Activated B cell treated with CpG ODN at 0.5 μM for 24 hours (primary cell): ENCODE data around the gene DNHD1. TPM values are rescaled to one million over a fixed set of nuclear protein-coding genes. Genes with fewer than 3 reads are reported as not detected.

ENCODE experiments used
- ATAC-seq: fragments of 200-7000 bp; cut with Tn5 transposase; one replicate; pipeline ENCODE4 v1.10.0; 2021; ENCODE audit warnings: low read depth, mild to moderate bottlenecking, moderate library complexity
- CTCF ChIA-PET: fragments of 350-600 bp; sonication (Branson Sonifier 250); formaldehyde crosslinking; loops from one replicate; lab custom pipeline; 2021; ENCODE audit warnings: antibody characterized with exemption; lab: Charles Lee
- POLR2A ChIA-PET: fragments of 350-600 bp; sonication (Branson Sonifier 250); formaldehyde crosslinking; loops from one replicate; lab custom pipeline; 2021; ENCODE audit warnings: antibody characterized with exemption; lab: Charles Lee
- DNase-seq: peaks from one replicate; pipeline ENCODE4 v3.0.0; 2022
- H3K27ac Mint-ChIP-seq: one replicate; pipeline ENCODE4 v1.8.0; 2020; ENCODE audit warnings: mixed read lengths
- H3K27me3 Mint-ChIP-seq: one replicate; pipeline ENCODE4 v1.8.0; 2021; ENCODE audit warnings: mixed read lengths
- H3K36me3 Mint-ChIP-seq: one replicate; pipeline ENCODE4 v1.8.0; 2021; ENCODE audit warnings: low read depth, mixed read lengths
- H3K4me1 Mint-ChIP-seq: one replicate; pipeline ENCODE4 v1.8.0; 2021; ENCODE audit warnings: mixed read lengths
- H3K4me3 Mint-ChIP-seq: one replicate; pipeline ENCODE4 v1.8.0; 2020; ENCODE audit warnings: mild to moderate bottlenecking, mixed read lengths
- H3K9me3 Mint-ChIP-seq: one replicate; pipeline ENCODE4 v1.8.0; 2020; ENCODE audit warnings: mixed read lengths
- CTCF ChIP-seq: fragments of 200-600 bp; IDR thresholded peaks from one replicate; pipeline ENCODE4 v1.8.0; 2022; ENCODE audit warnings: antibody characterized with exemption, mild to moderate bottlenecking
- intact Hi-C: fragments of 100-400 bp; cut with micrococcal nuclease; formaldehyde crosslinking; loops from one replicate; pipeline ENCODE4 v1.15.1; 2024
- total RNA-seq: library from RNA; stranded (reverse); gene quantifications from 2 replicates; pipeline ENCODE4 v1.2.3, GENCODE V29; 2022

The DNHD1 gene
- total RNA-seq, 1 donor from 2014 or later: 42.6 TPM

- Mint-ChIP-seq H3K27me3 (no peaks in the 10 kb centered on the region), H3K4me3 (no peak overlapping the region), H3K9me3 (no peaks in the 10 kb centered on the region), H3K27ac (no peak overlapping the region), H3K4me1 (peaks cover 10% of the 10 kb centered on the region), H3K36me3 (peaks cover 40% of the 10 kb centered on the region)
- ChIA-PET POLR2A (no interaction called here), CTCF (no interaction called here)
- TF ChIP-seq CTCF: no peak
- ATAC-seq (no peak), DNase-seq (no peak)
- intact Hi-C loops: no loop called here
Observed at GRCh38 chr11:6523253-6523652, 26.2 kb downstream of the DNHD1 start.

GRCh38 chr11:6526411-6527135 lies 29.5 kb downstream of the DNHD1 start:
- Mint-ChIP-seq H3K4me3 (no peak overlapping the region), H3K27me3 (no peaks in the 10 kb centered on the region), H3K36me3 (peaks cover 18% of the 10 kb centered on the region), H3K9me3 (no peaks in the 10 kb centered on the region), H3K27ac (no peak overlapping the region), H3K4me1 (peaks cover 10% of the 10 kb centered on the region)
- ChIA-PET POLR2A (interaction anchor here (0.5 kb wide), 1 partner anchor 76 kb away, joined by 5 read pairs; no protein-coding TSS in a partner anchor), CTCF (interaction anchor here (1.4 kb wide), 1 partner anchor 220 kb away, joined by 3 read pairs; no protein-coding TSS in a partner anchor)
- no peak for ATAC-seq
- DNase-seq: no peak
- intact Hi-C loops: no loop called here
- no peak for TF ChIP-seq CTCF

- DNase-seq (no peak), ATAC-seq (no peak)
- CTCF ChIA-PET: interaction anchor here (1.1 to 5.5 kb wide), 6 partner anchors 89 to 225 kb away, joined by 3 to 53 read pairs (median 24); partner anchors contain the start of genes MRPL17 and TPP1
- Mint-ChIP-seq H3K4me3 (no peak overlapping the region), H3K36me3 (peaks cover 25% of the 10 kb centered on the region), H3K9me3 (no peaks in the 10 kb centered on the region), H3K4me1 (peaks cover 10% of the 10 kb centered on the region), H3K27me3 (no peaks in the 10 kb centered on the region), H3K27ac (no peak overlapping the region)
- no peak for TF ChIP-seq CTCF
- POLR2A ChIA-PET: no interaction called here
- intact Hi-C loops: no loop called here
Observed at GRCh38 chr11:6529266-6529665, 32.2 kb downstream of the DNHD1 start.

DNA sequence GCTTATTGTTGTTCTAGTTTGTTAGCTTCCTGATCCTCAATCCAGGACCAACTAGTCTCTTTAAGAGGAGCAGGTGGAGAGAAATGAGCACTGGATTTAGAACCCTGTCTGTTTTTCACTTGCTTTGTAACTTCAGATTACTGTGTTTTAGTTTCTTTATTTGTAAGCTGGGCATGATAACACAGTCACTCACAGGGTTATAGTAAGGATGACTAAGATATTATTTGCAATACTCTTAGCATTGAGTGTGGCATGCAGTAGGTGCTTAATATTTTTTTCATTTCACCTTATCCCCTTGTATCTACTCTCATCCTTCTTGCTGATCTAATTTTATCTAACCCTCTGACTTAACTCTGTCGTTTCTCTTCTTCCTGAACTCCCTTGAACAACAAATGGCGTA lies 33.8 kb downstream of the DNHD1 start:
- peaks cover 21% of the 10 kb centered on the region for H3K36me3 Mint-ChIP-seq
- POLR2A ChIA-PET: interaction anchor here (1.0 kb wide), 1 partner anchor 152 kb away, joined by 4 read pairs; the partner anchor contains the start of gene MRPL17
- H3K9me3 Mint-ChIP-seq: no peaks in the 10 kb centered on the region
- peaks cover 10% of the 10 kb centered on the region for H3K4me1 Mint-ChIP-seq
- no peak overlapping the region for H3K4me3 Mint-ChIP-seq
- intact Hi-C loops: loop anchor here (1.0 to 5.0 kb wide), 5 partner anchors 71 to 226 kb away; partner anchors contain the start of genes ILK, MRPL17 and RRP8
- TF ChIP-seq CTCF: no peak
- CTCF ChIA-PET: interaction anchor here (0.6 to 5.5 kb wide), 25 partner anchors 10 to 240 kb away, joined by 3 to 53 read pairs (median 4); partner anchors contain the start of genes MRPL17 and TPP1
- DNase-seq: no peak
- no peaks in the 10 kb centered on the region for H3K27me3 Mint-ChIP-seq
- no peak for ATAC-seq
- H3K27ac Mint-ChIP-seq: no peak overlapping the region

- Mint-ChIP-seq H3K4me1 (peaks cover 6% of the 10 kb centered on the region), H3K9me3 (no peaks in the 10 kb centered on the region)
Observed at GRCh38 chr11:6531267-6531752, 34.2 kb downstream of the DNHD1 start.

More at GRCh38 chr11:6531267-6531752, 34.2 kb downstream of the DNHD1 start:
- ATAC-seq (peak; percentile 60), DNase-seq (no peak)
- H3K36me3 Mint-ChIP-seq: peaks cover 21% of the 10 kb centered on the region
- no peak overlapping the region for H3K27ac Mint-ChIP-seq
- ChIA-PET CTCF (interaction anchor here (0.6 to 5.5 kb wide), 26 partner anchors 10 to 240 kb away, joined by 3 to 53 read pairs (median 4); partner anchors contain the start of genes MRPL17 and TPP1), POLR2A (interaction anchor here (1.0 kb wide), 1 partner anchor 152 kb away, joined by 4 read pairs; the partner anchor contains the start of gene MRPL17)
- H3K4me3 Mint-ChIP-seq: no peak overlapping the region
- intact Hi-C loops: loop anchor here (1.0 to 5.0 kb wide), 5 partner anchors 71 to 226 kb away; partner anchors contain the start of genes ILK, MRPL17 and RRP8
- peak; percentile 35 for TF ChIP-seq CTCF
- H3K27me3 Mint-ChIP-seq: no peaks in the 10 kb centered on the region
